ENCODE results near the gene METTL21C. TPM values are rescaled to one million over a fixed set of nuclear protein-coding genes. Genes with fewer than 3 reads are reported as not detected.
A peak's percentile ranks its signal among the peaks of the same experiment; 100 is the strongest.

The METTL21C gene
- total and polyA plus RNA-seq, 4 donors, result not detected

GRCh38 chr13:102710261-102710679 lies 15.4 kb upstream of the METTL21C start:
- DNase-seq (no peak), ATAC-seq (ENCODE audit: low FRiP score) (no peak)
- no peaks in the 10 kb centered on the region for H3K27me3 ChIP-seq (ENCODE audit: control insufficient read depth in 1 of 2, insufficient read depth in 2 of 2, low read length in 1 of 2)
- H3K4me3 ChIP-seq (ENCODE audit: low read length in 2 of 2), result no peak overlapping the region
- no peak overlapping the region for H3K27ac ChIP-seq (ENCODE audit: low read depth in 1 of 2, low read length in 2 of 2)
- H3K4me1 ChIP-seq (ENCODE audit: control insufficient read depth in 1 of 2, insufficient read depth in 2 of 2, low read length in 2 of 2), result peaks cover 0 to 1% of the 10 kb centered on the region in 2 donors
- no peaks in the 10 kb centered on the region for H3K36me3 ChIP-seq (ENCODE audit: control insufficient read depth in 1 of 2, insufficient read depth in 2 of 2, low read length in 1 of 2)
- peaks cover 5% of the 10 kb centered on the region for H3K9me3 ChIP-seq (ENCODE audit: control insufficient read depth, low read length)
- intact Hi-C loops (cut with DNase I), result no loop called here
- WGBS, 2 donors, result 82% methylated on average over 9 of the region's 9 CpGs

- no peak overlapping the region for H3K27ac ChIP-seq (ENCODE audit: low read depth in 1 of 2, low read length in 2 of 2)
- H3K4me3 ChIP-seq (ENCODE audit: low read length in 2 of 2), result no peak overlapping the region
- ATAC-seq (ENCODE audit: low FRiP score) (no peak), DNase-seq (no peak)
- H3K36me3 ChIP-seq (ENCODE audit: control insufficient read depth in 1 of 2, insufficient read depth in 2 of 2, low read length in 1 of 2), result no peaks in the 10 kb centered on the region
- H3K27me3 ChIP-seq (ENCODE audit: control insufficient read depth in 1 of 2, insufficient read depth in 2 of 2, low read length in 1 of 2), result no peaks in the 10 kb centered on the region
- H3K9me3 ChIP-seq (ENCODE audit: control insufficient read depth, low read length), result peaks cover 5% of the 10 kb centered on the region
- intact Hi-C loops (cut with DNase I), result no loop called here
- H3K4me1 ChIP-seq (ENCODE audit: control insufficient read depth in 1 of 2, insufficient read depth in 2 of 2, low read length in 2 of 2), result peaks cover 0 to 1% of the 10 kb centered on the region in 2 donors
Measured at GRCh38 chr13:102709536-102709935, 14.7 kb upstream of the METTL21C start.

- H3K9me3 ChIP-seq (ENCODE audit: control insufficient read depth, low read length), result peaks cover 5% of the 10 kb centered on the region
- no peak overlapping the region for H3K27ac ChIP-seq (ENCODE audit: low read depth in 1 of 2, low read length in 2 of 2)
- peaks cover 0 to 1% of the 10 kb centered on the region in 2 donors for H3K4me1 ChIP-seq (ENCODE audit: control insufficient read depth in 1 of 2, insufficient read depth in 2 of 2, low read length in 2 of 2)
- WGBS, 2 donors, result 84 to 86% methylated on average over 2 of the region's 2 CpGs
- intact Hi-C loops (cut with DNase I), result no loop called here
- DNase-seq, result no peak
- H3K4me3 ChIP-seq (ENCODE audit: low read length in 2 of 2), result no peak overlapping the region
- H3K27me3 ChIP-seq (ENCODE audit: control insufficient read depth in 1 of 2, insufficient read depth in 2 of 2, low read length in 1 of 2), result no peaks in the 10 kb centered on the region
- no peak for ATAC-seq (ENCODE audit: low FRiP score)
- H3K36me3 ChIP-seq (ENCODE audit: control insufficient read depth in 1 of 2, insufficient read depth in 2 of 2, low read length in 1 of 2), result no peaks in the 10 kb centered on the region
Measured at GRCh38 chr13:102708991-102709390, 14.1 kb upstream of the METTL21C start.

DNA sequence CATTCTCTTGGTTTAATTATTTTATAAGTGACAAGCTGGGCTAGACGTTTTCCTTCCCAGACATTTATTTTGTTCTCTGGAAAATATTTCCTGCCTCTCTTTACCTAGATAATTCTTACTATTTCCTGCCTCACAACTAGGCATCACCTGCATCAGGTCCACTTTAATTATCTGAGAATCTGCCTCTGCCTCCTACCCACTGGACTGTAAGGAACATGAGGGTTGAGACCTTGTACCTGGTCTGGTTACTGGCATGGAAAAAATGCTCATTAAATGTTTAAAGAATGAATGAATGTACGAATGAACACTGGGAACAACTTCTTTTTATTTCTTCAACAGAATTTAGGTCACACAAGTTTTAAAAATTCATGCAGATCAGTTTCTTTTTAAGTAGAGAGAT lies 13.4 kb upstream of the METTL21C start:
- no peak for ATAC-seq (ENCODE audit: low FRiP score)
- DNase-seq, result no peak
- Histone ChIP-seq H3K27me3 (ENCODE audit: control insufficient read depth in 1 of 2, insufficient read depth in 2 of 2, low read length in 1 of 2) (no peaks in the 10 kb centered on the region), H3K4me1 (ENCODE audit: control insufficient read depth in 1 of 2, insufficient read depth in 2 of 2, low read length in 2 of 2) (peaks cover 0 to 1% of the 10 kb centered on the region in 2 donors), H3K4me3 (ENCODE audit: low read length in 2 of 2) (no peak overlapping the region), H3K9me3 (ENCODE audit: control insufficient read depth, low read length) (peaks cover 5% of the 10 kb centered on the region), H3K36me3 (ENCODE audit: control insufficient read depth in 1 of 2, insufficient read depth in 2 of 2, low read length in 1 of 2) (no peaks in the 10 kb centered on the region), H3K27ac (ENCODE audit: low read depth in 1 of 2, low read length in 2 of 2) (no peak overlapping the region)
- WGBS, 2 donors, result 36% methylated on average over 2 of the region's 2 CpGs
- intact Hi-C loops (cut with DNase I), result no loop called here

GRCh38 chr13:102707467-102707866 lies 12.6 kb upstream of the METTL21C start:
- no peak for DNase-seq
- 15 to 16% methylated on average over 4 of the region's 4 CpGs for WGBS, 2 donors
- Histone ChIP-seq H3K36me3 (ENCODE audit: control insufficient read depth in 1 of 2, insufficient read depth in 2 of 2, low read length in 1 of 2) (no peaks in the 10 kb centered on the region), H3K27ac (ENCODE audit: low read depth in 1 of 2, low read length in 2 of 2) (no peak overlapping the region), H3K9me3 (ENCODE audit: control insufficient read depth, low read length) (peaks cover 5% of the 10 kb centered on the region), H3K27me3 (ENCODE audit: control insufficient read depth in 1 of 2, insufficient read depth in 2 of 2, low read length in 1 of 2) (no peaks in the 10 kb centered on the region), H3K4me3 (ENCODE audit: low read length in 2 of 2) (no peak overlapping the region), H3K4me1 (ENCODE audit: control insufficient read depth in 1 of 2, insufficient read depth in 2 of 2, low read length in 2 of 2) (peaks cover 0 to 1% of the 10 kb centered on the region in 2 donors)
- peak; percentile 30 for ATAC-seq (ENCODE audit: low FRiP score)
- intact Hi-C loops (cut with DNase I), result no loop called here

GRCh38 chr13:102704238-102705058 lies 9.6 kb upstream of the METTL21C start:
- 87 to 89% methylated on average over 6 of the region's 6 CpGs for WGBS, 2 donors
- intact Hi-C loops (cut with DNase I), result no loop called here
- ATAC-seq (ENCODE audit: low FRiP score), result no peak

DNA sequence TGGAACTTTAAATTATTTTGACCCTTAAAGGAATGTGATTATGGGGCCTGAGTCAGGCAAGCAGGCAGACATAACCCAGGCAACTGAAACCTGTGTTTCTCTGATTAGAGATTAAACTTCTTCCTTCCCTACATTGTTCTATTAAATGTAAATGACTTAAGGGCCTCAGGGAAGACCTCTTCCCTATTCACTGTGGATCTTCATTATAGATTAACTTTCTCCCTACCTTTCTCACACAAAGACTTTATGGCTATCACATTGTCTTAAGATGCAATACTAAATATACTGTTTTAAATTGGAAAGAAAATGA lies 8.8 kb upstream of the METTL21C start:
- no peaks in the 10 kb centered on the region for H3K27me3 ChIP-seq (ENCODE audit: control insufficient read depth in 1 of 2, insufficient read depth in 2 of 2, low read length in 1 of 2)
- ATAC-seq (ENCODE audit: low FRiP score) (no peak), DNase-seq (no peak)
- H3K4me3 ChIP-seq (ENCODE audit: low read length in 2 of 2), result no peak overlapping the region
- no peak overlapping the region for H3K27ac ChIP-seq (ENCODE audit: low read depth in 1 of 2, low read length in 2 of 2)
- peaks cover 3% of the 10 kb centered on the region for H3K9me3 ChIP-seq (ENCODE audit: control insufficient read depth, low read length)
- H3K4me1 ChIP-seq (ENCODE audit: control insufficient read depth in 1 of 2, insufficient read depth in 2 of 2, low read length in 2 of 2), result peaks cover 0 to 1% of the 10 kb centered on the region in 2 donors
- H3K36me3 ChIP-seq (ENCODE audit: control insufficient read depth in 1 of 2, insufficient read depth in 2 of 2, low read length in 1 of 2), result no peaks in the 10 kb centered on the region
- intact Hi-C loops (cut with DNase I), result no loop called here

More at GRCh38 chr13:102704238-102705058, 9.6 kb upstream of the METTL21C start:
- Histone ChIP-seq H3K27ac (ENCODE audit: low read depth in 1 of 2, low read length in 2 of 2) (no peak overlapping the region), H3K27me3 (ENCODE audit: control insufficient read depth in 1 of 2, insufficient read depth in 2 of 2, low read length in 1 of 2) (no peaks in the 10 kb centered on the region), H3K4me1 (ENCODE audit: control insufficient read depth in 1 of 2, insufficient read depth in 2 of 2, low read length in 2 of 2) (peaks cover 0 to 1% of the 10 kb centered on the region in 2 donors), H3K36me3 (ENCODE audit: control insufficient read depth in 1 of 2, insufficient read depth in 2 of 2, low read length in 1 of 2) (no peaks in the 10 kb centered on the region), H3K4me3 (ENCODE audit: low read length in 2 of 2) (no peak overlapping the region), H3K9me3 (ENCODE audit: control insufficient read depth, low read length) (peaks cover 2% of the 10 kb centered on the region)
- no peak for DNase-seq

DNA sequence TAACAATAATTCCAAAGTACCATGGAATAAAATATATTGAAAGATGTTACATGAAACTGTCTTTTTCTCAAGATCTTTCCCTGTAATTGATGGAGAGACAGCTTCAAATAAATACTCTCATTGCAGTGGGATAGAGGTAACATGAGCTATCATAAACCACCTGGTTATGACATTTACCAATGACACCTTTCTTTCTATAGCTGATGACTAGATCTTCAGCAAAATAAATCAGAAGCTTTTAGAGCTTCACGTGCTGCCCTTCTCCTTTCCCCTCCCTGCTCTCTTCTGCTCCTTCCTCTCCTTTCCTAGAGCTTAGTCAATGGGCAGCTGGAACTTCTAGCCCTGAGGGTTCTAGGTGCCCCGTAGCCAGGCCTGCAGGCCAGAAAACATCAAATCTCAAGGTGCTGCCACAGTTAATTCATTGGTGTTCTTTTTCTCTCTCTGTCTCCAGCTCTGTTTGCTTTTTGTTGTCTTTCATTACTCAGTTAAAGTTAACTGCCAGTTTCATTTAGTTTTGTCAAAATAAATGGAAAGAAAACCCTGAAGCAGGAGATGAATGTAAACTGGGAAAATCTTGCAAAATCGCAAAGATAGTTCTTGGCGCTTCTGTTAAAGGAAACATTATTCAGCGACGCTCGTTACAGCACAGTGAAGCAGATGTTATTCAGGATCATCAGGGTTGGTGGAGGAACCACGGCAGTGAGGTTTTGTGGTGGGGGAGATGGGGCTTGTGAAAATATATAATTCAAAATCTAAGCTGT lies 8.3 kb upstream of the METTL21C start:
- intact Hi-C loops (cut with DNase I), result no loop called here
- H3K36me3 ChIP-seq (ENCODE audit: control insufficient read depth in 1 of 2, insufficient read depth in 2 of 2, low read length in 1 of 2), result no peaks in the 10 kb centered on the region
- ATAC-seq (ENCODE audit: low FRiP score) (no peak), DNase-seq (no peak)
- no peak overlapping the region for H3K4me3 ChIP-seq (ENCODE audit: low read length in 2 of 2)
- H3K27ac ChIP-seq (ENCODE audit: low read depth in 1 of 2, low read length in 2 of 2), result no peak overlapping the region
- peaks cover 3% of the 10 kb centered on the region for H3K9me3 ChIP-seq (ENCODE audit: control insufficient read depth, low read length)
- WGBS, 2 donors, result 57 to 59% methylated on average over 8 of the region's 8 CpGs
- H3K4me1 ChIP-seq (ENCODE audit: control insufficient read depth in 1 of 2, insufficient read depth in 2 of 2, low read length in 2 of 2), result peaks cover 0 to 1% of the 10 kb centered on the region in 2 donors
- H3K27me3 ChIP-seq (ENCODE audit: control insufficient read depth in 1 of 2, insufficient read depth in 2 of 2, low read length in 1 of 2), result peaks cover 0 to 1% of the 10 kb centered on the region in 2 donors

- intact Hi-C loops (cut with DNase I), result no loop called here
- Histone ChIP-seq H3K4me1 (ENCODE audit: control insufficient read depth in 1 of 2, insufficient read depth in 2 of 2, low read length in 2 of 2) (no peaks in the 10 kb centered on the region), H3K36me3 (ENCODE audit: control insufficient read depth in 1 of 2, insufficient read depth in 2 of 2, low read length in 1 of 2) (no peaks in the 10 kb centered on the region), H3K27ac (ENCODE audit: low read depth in 1 of 2, low read length in 2 of 2) (no peak overlapping the region), H3K9me3 (ENCODE audit: control insufficient read depth, low read length) (peaks cover 7% of the 10 kb centered on the region), H3K4me3 (ENCODE audit: low read length in 2 of 2) (no peak overlapping the region), H3K27me3 (ENCODE audit: control insufficient read depth in 1 of 2, insufficient read depth in 2 of 2, low read length in 1 of 2) (peaks cover 0 to 1% of the 10 kb centered on the region in 2 donors)
- no peak for DNase-seq
- 88 to 89% methylated on average over 5 of the region's 5 CpGs for WGBS, 2 donors
- no peak for ATAC-seq (ENCODE audit: low FRiP score)
Measured at GRCh38 chr13:102701331-102701730, 6.5 kb upstream of the METTL21C start.
